DMS 273 treated with DMSO at 0.1 percent for 48 hours (cell line): ENCODE measurements around the gene TBC1D7.

ENCODE experiments used
- DNase-seq: peaks from one replicate; lab custom pipeline; 2025; lab: John Stamatoyannopoulos, UW

The TBC1D7 gene

DNA sequence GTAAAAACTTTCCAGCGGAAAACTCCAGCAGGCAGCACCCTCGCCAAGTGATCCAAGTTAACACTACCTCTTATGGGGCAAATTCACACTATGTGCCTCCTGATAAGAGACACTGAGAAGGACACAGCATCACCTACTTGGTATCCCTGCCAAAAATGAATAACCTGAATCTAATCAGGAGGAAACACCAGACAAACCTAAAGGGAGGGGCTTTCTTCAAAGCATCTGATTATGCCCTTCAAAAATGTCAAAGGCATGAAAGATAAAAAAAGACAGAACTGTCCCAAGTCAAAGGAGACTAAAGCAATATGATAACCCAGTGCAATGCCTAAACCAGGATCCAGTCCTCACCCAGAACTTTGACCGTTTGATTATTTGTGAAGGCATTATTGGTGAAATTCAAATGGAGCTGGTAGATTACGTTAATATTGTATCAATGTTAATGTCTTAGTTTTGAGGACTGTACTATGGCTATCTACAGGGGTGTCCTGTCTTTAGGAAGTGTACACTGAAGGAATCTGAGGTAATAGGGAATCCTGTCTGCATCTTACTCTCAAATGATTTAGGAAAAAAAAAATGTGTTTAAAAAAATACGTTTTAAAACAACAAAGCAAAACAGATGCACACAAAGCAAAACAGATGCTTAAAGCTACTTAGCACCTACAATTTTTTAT lies 8.3 kb downstream of the TBC1D7 start:
- no peak for DNase-seq

DNA sequence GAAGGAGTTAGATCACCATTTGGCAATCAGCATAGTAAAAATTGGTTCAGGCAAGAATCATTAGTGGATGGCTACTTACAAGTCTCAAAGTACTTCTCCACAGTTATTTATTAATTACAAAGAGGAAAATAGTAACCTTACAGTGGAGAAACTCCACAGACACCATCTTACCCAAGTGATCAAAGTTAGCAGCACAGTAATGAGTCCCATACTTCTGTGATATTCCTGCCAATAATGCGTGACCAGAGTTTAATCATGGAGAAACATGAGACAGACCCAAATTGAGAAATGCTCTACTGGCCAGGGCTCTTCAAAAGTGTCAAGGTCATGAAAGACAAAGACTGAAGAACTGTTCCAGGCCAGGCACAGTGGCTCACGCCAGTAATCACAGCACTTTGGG lies 9.5 kb downstream of the TBC1D7 start:
- no peak for DNase-seq

DNA sequence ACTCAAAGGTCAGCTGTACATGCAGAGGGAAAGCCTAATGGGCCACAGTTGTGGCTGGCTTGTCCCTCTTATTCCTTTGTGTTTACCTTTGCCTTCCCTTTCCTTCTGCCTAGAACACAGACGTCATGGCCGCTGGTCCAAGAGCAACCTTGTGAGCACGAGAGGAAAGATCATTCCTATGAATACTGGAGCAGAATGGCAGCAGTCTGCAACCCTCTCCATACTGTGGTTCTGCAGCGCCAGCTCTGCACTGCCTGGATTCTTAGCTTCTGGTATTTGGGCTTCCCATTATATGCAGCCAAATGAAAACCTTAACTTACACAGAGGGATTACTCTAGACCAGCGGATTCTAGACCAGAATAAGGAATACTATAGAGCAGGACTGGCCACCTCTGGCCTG lies 12.4 kb downstream of the TBC1D7 start:
- DNase-seq = no peak

DNA sequence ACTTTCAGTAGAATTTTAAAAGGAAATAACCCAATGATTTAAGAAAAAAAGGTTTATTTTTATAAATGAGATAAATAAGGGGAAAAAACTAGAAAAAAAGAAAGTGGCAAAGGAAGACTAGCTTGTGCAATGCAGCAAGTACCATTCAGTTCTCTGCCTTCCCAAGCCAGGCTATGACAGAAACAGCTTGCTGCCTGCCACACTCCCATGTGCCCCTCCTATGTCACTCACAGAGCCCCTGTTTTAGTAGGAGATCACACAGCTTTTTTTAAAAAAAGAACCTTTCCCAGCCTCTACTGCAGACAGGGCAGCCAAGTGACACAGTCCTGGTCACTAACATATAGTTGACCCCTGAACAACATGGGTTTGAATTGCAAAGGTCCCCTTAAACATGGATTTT lies 13.5 kb downstream of the TBC1D7 start:
- DNase-seq = no peak

DNA sequence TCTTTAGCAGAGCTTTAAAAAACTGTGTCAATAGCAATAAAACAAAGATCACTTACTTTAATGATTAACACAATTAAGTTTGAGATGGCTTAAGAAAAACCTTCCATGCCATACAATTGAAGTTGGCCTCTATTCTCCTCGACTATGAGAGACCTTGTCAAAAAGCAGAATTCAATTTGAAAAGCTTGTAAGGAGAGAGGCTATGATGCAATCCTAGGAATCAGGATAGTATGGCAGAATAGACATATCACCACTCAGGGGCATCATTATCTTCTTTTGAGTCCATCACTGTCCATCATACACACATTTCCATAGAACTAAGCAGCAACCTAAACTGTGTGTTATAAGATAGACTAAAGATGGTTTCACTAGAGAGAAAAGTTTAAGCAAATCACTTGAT lies 17.2 kb downstream of the TBC1D7 start:
- DNase-seq = no peak

DNA sequence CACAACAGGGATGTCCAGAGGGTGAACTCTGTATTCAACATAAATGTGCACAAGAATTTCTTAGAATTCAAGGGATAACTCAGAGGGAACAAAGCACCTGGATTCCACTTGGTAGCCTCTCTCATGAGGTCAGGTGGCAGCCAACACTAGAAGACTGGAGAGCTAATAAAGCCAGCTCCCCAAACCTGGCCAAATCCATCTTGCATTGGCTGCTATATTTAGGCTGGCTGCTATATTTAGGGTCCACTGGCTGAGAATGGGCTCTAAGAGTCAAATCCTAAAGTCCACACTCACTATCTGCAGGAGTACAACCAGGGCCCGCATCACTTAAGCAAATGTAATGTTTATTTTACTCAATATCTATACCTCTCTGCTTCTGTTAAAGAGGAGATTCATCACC lies 20.0 kb downstream of the TBC1D7 start:
- no peak for DNase-seq

DNA sequence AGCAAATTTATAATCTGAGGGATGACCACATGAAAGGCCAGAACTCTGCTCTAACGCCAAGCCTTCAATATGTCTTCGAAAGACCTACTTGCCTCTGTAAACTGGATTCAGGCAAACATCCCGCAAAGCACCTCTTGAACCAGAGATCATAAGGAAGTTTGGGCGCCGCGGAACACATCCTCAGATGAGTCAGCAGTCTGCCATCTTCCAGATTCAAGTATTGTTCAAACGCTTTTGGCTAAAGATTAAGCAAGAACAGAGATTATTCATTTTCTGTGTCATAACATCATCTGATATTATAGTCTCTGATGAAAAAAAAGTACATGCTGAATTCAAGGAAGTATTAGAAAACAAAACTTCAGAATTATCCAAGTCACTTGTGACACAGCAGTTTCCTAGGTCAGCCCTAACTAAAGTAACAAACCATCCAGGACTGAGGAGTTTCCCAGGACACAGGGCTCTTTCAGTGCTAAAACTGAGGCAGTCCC lies 20.8 kb downstream of the TBC1D7 start:
- DNase-seq = no peak

DNA sequence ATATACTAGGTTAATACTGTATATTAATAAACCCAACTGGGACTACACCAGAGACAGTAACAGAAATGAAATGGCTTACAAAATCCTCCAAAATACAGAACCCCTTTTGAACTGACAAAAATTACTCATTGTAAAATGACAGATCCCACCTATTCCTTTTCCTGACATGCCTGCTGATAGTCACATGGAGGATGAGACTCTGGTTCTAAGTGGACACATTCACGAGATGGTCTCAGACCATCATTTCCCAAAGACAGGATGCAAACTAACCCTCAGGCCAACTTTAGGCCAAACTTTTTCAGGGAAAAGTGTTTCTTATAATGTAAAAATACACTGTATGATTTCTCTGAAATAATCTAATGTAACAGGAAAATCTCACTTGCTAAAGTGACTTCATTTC lies 22.5 kb downstream of the TBC1D7 start:
- DNase-seq = no peak

DNA sequence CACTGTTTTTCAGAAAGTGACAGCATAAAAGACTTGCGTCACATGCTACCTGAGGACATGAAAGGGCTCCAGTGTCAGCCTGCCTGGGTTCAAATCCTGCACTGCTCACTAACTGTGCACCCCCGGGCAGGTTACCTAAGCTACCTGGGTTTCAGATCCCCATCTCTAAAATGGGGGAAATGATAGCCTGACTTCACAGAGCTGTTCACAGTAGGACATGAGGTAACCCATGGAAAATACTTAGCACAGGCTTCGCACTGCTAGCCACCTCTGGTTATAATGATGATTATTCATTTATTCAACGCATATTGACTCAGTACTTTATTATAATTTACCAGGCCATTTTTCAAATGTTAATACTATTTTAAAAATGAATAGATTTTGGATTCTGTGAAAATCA lies 23.0 kb downstream of the TBC1D7 start:
- DNase-seq = no peak

DNA sequence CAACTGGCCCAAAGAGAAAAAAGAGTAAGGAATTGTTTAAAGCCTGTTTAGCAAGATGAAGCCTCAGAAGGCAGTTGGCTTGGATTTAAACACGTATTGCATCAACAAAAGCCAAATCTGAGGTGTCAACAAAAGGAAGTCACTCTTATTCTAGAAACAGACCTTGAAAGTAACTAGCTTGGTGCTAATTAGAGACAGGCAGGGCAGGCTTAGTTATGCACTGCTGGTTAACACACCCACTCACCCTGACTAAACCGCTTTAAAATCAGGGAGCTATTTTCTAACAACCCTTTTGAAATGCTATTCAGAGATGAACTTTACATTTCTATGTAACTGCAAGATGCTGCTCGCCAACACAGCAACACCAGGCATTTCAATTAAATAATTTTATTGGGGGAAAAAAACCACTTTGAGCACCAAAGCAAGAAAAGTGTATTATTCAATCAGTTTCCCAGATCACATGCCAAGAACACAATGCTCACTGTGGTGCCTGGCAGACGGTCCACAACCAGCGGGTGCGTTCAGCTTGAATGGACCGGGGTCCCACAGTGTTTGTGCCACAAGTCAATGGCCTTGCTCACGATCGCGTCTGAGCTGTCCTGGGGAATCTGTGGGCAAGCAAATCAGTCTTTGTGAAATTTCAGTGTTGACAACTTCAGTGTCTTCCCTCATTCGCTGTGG lies 23.6 kb downstream of the TBC1D7 start:
- no peak for DNase-seq

DNA sequence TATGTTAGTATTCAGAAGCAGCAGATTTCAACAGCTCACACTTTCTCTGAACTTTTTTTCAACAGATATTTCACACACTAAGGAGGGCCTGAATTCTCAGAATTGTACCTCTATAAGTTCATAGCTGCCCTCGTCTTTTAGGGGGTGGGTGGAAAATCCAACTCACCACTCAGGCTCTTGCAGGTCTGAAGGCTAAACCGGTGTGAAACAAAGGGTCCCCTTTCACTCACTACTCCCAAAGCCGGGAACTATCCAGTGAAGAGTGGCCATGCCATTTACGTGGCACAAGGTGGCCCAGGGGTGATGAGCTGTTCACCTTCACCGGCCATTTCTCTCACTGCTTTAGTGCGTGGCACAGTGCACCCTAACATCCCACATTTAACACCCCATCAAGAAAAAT lies 24.2 kb downstream of the TBC1D7 start:
- DNase-seq = no peak

DNA sequence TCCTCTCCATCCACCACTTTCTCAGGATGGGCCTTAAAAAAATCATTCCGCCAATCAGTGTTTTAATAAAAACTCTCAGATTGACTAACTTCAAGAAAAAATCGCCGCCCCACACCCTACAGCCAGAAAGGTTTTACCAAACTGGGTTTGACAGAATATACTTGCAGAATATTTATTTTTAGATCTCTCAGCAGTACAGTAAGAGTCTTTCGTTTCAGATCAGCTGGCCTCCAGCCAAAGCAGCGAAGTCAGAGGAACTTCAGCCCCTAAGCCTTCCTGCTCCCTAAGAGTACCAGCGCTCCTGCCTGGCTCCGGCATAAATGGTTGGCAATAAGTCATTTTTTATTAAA lies 24.7 kb downstream of the TBC1D7 start:
- DNase-seq = no peak

DNA sequence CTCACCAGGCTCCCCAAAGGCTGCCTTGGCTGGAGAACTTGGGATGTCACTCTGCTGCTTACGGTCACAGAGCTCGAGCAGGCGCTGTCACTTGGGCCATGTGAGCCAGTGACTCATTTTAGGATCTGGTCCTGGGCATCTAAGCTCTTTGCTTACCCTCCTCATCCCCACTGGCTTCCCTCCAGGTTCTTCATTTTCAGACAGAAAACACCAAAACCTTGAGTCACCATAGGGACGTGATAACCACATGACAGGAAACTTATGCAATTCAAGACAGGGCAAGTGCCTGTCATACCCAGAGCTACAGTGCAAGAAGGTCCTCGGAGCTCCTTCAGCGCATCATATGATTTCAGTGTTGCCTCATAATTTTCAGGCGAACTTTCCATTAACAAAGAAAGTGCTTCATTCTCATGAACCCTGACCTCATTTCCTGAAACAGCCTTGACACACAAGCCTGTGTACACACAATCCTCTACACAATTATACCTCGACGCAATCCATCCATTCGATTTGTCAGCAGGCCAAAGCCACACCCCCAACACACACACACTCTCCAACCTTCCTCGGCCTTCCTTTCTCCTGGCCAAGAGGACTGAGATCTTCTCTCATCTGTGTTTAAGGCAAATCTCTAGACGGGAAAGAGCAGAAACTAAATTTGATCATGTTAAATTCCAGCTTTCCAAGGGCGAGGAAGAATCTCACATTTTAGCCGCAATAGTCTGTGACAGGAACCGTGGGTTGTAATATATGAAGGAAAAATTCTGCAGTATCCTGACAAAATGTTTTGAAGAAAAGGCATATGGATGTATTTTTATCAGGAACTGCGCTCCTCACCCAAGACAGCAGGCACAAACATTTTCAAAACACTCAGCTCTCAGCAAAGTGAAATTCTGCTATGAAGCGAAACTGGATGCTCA lies 25.3 kb downstream of the TBC1D7 start:
- no peak for DNase-seq

DNA sequence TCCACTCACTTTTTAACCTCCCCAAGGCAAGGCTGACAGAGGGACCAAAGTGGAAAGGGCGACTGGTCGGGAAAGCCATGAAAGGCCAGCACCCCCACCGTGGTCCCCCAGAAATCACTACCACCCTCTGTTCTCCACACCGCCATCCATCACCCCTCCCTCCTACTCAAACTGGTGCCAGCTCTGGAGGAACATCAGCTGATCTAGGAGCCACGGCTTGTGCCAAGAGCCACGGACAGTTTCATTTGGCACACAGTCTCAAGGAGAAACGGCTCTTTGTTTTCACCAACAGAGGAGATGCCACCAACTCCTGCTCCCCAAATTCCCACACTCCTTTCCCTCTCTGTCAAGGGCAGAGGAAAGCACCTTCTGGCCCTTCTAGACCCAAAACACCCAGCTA lies 26.0 kb downstream of the TBC1D7 start:
- DNase-seq = no peak

DNA sequence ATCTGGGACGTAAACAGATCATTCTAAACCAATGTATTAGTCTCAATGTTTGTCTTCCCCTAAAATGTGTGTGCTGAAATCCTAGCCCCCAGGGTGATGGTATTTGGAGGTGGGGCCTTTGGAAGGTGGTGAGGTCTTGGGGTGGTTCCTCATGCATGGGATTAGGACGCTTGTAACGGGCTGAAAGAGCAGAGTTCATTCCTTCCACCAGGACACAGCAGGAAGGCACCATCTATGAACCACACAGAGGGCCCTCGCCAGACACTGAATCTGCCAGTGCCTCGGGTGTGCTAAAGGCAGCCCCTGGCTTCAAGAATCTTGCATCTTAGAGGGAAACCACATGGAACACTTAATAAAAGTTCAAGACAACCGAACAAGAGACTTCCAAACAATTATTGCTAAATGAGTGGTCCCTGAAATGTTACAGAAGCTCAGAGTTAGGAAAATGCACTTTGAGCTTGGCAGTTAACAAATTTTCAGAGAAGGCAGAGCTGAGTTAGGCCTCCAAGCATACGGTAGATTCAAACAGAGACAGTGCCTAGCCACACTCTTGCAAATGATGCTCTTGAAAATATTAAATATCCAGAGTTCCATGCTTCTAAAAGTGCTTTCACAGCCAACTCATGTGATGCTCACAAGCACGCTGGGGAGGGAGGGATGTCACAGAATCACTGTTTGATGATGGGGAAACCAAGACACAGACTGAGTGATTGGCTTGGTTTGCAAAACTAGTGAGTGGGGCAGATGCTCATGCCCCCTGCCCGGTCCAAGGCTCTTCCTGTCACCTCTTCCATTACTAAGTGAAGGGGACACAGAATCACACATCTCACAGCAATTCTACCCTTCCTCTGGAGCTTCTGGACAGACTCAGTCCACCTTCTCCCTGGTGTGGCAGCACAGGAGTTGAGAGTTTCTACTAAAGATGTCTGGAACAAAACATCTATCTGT lies 27.4 kb downstream of the TBC1D7 start:
- no peak for DNase-seq

DNA sequence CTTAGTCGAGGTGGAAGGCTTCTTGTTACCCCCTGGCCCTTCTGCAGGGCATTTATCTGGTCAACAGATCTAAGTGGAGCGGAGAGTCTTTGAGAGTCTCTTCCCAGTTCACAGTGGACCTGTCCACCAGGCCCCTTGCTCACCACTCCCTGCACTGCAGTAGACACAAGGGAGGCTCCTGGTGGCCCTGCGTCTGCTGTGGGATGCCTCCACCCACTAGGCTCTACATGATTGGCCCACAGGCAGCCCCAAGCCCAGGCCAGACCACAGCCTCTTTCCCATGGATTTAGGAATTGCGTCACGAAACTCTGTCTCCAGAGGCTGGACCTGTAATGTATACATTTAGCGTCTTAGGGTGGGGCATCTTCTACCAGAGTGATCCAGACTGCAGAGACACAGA lies 28.4 kb downstream of the TBC1D7 start:
- DNase-seq = no peak

DNA sequence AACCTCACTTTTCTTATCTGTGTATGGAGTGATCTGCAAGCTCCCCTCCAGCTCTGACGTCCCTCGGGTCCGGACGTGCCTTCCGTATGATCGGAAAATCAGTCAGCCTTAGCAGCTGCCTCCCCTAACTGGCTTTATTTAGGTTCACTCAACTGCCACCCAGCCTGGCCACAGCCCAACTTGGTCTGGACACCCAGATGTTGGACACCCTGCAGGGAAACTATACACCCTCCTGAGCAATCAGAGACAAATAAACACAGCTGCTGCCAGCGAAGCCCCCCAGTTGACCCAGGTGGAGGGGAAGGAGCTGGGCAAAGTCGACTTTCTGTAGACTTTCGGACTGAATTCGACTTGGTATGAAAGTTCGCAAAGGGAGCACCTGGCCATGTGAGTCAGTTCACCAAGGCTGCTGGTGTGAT lies 28.9 kb downstream of the TBC1D7 start:
- no peak for DNase-seq

DNA sequence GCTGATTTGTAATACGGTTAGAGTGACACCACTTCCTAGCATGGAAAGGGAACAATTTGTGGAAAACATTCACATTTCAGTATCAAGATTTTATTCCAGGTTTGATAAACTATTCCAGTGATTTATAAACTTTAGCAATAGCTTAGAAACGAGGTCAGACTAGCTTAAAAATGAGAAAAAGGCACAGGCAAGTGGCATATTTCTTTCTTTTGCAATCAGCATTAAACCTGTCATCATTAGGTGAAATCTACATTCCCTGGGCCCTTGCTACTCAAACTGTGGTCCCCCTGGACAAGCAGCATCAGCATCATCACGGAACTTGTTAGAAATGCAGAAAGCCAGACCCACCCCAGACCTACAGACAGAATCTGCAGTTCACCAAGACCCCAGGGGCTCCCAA lies 29.9 kb downstream of the TBC1D7 start:
- no peak for DNase-seq

DNA sequence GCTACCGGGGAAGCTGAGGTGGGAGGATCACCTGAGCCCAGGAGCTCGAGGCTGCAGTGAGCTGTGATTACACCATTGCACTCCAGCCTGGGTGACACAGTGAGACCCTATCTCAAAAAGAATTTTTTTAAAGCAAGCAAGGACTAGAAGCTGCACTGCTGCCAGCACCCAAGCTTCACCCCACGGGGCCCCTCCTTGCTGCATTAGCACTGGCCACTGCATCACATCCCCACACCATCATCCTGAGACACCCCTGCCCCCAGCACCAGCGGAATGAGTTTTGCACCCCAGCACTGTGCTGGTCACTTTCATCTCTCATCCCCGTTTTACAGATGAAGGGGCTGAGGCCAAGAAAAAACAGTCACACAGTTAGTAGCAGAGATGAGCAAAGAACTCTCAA lies 30.9 kb downstream of the TBC1D7 start:
- DNase-seq = no peak

DNA sequence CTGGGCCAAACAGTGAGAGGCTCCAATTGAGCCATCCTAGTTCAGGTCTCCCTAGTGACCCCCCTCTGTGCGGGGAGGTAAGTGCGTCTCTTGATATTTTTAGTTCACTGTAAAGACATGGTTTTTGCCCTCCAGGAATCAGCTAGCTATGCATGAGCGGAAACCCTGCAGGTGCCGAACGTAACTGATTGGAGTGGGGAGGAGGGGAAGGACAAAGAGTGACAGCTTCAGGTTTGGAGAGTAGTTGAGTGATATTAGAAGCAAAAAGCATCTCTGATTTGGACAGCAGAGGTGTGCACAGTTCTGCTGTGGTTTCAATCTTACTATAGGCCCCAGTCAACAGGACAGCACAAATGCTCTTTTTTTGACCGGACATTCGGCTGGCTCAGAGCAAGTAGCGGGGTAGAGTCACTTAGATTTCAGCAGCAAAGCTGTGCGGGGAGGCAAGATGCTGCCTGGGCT lies 31.8 kb downstream of the TBC1D7 start:
- DNase-seq = no peak

DNA sequence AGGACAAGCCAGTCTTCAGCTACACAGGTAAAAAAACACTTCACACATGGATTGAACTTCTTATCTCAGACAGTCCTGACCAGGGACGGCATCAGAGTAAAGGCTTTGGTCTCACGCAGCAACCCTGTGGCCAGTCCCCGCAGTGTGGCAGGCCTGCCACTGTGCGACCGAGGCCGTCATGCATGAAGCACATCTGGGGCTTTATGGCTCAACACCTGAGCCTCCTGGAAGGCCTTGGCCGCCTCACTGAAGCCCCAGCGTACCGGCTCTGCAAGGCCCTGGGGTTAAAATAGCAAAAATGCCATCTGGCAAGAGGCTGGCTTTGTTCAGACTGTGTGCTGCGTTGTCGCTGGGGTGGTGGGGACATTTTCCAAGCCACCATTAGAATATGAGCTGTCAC lies 32.8 kb downstream of the TBC1D7 start:
- DNase-seq = no peak
